ENCODE measurements around the gene UBE2I.

DNA sequence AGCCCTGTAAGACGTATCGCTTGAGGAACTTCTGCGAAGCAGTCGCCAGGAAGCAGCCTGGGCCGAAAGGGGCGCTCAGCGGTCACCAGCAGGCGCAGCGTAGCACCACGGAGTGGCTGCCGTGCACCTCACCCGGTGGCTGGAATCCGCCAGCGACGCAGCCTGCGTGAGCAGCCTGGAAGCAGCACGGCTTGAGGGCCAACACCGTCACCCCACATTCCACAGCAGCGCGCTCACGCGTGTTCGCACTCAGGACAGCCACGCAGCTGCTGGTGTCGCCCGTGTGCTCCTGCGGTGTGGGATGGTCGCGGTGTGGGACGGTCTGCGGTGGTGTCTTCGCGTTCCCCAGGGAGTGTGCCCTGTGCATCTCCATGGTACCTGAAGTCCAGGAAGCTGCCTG is 9.6 kb downstream of the UBE2I start:
- TF ChIP-seq CTCF (IDR thresholded peaks at IDR 0.05; ENCODE audit: insufficient read depth, low read depth, low read length) = no peak
- no peak for TF ChIP-seq EZH2 (IDR thresholded peaks at IDR 0.05; ENCODE audit: insufficient read depth, low read length)
